ENCODE results near the gene SLC10A2. TPM values are rescaled to one million over a fixed set of nuclear protein-coding genes. Genes with fewer than 3 reads are reported as not detected.

Gene SLC10A2
- total RNA-seq, 1 donor from 2014 or later: not detected

Other genes starting within 250 kb of the SLC10A2 start
- gene ERCC5, start 220.4 kb downstream of the SLC10A2 start, total RNA-seq: 37.2 and 41.1 TPM in 2 replicates